Vagina (tissue), 2 donors: ENCODE data around the gene GRIN1. TPM values are rescaled to one million over a fixed set of nuclear protein-coding genes. Genes with fewer than 3 reads are reported as not detected.
A peak's percentile ranks its signal among the peaks of the same experiment; 100 is the strongest.

Source experiments
- DNase-seq, 2 donors: peaks; one replicate each; pipeline ENCODE4 v3.0.0-alpha.2; 2017; ENCODE audit errors: extremely low spot score in 2 of 2
- H3K27ac ChIP-seq: fragments of 200-600 bp; sonication (generic); one replicate; pipeline ENCODE4 v1.5.1; 2019
- H3K27me3 ChIP-seq: fragments of 200-600 bp; sonication (generic); one replicate; pipeline ENCODE4 v1.5.1; 2019
- H3K36me3 ChIP-seq, 2 donors: fragments of 200-600 bp; sonication (generic); one replicate each; pipeline ENCODE4 v1.5.1; 2017 to 2019
- H3K4me1 ChIP-seq: fragments of 200-600 bp; sonication (generic); one replicate; pipeline ENCODE4 v1.5.1; 2019
- H3K4me3 ChIP-seq, 2 donors: fragments of 200-600 bp; sonication (generic); 1 replicate in 1 of 2; 2 replicates in 1 of 2; pipeline ENCODE4 v1.5.1; 2016 to 2019
- H3K9me3 ChIP-seq: fragments of 200-600 bp; sonication (generic); one replicate; pipeline ENCODE4 v1.5.1; 2019
- POLR2A ChIP-seq, 2 donors: fragments of 450-650 bp; IDR thresholded peaks; one replicate each; pipeline ENCODE4 v1.6.1; 2017; ENCODE audit warnings: antibody characterized with exemption in 2 of 2, mild to moderate bottlenecking in 2 of 2, moderate library complexity in 2 of 2
- POLR2AphosphoS5 ChIP-seq, 2 donors: sonication (generic); formaldehyde crosslinking; IDR thresholded peaks; one replicate each; pipeline ENCODE4 v1.9.0; 2017; ENCODE audit warnings: antibody characterized with exemption in 2 of 2, mild to moderate bottlenecking in 2 of 2, low read depth in 1 of 2; ENCODE audit not compliant: insufficient read depth in 1 of 2
- intact Hi-C: fragments of 100-400 bp; cut with DNase I; formaldehyde crosslinking; loops from one replicate; pipeline ENCODE4 v1.15.1; 2023
- microRNA-seq: library from miRNA; unstranded; fragments of <30 nt; microRNA quantifications from one replicate; pipeline ENCODE4, GENCODE V29; 2017; ENCODE audit warnings: borderline number of aligned reads, borderline replicate concordance
- small RNA-seq: library from RNA; depleted of rRNA; stranded (forward); fragments of <200 nt; gene quantifications from one replicate; pipeline ENCODE3, GENCODE V24; 2016
- total RNA-seq: library from RNA; depleted of rRNA; stranded (reverse); fragments of >200 nt; gene quantifications from one replicate; pipeline ENCODE4 v1.2.3, GENCODE V29; 2016
- TF ChIP-seq, protein P1 (sequence below), 3 experiments: fragments of 450-650 bp in 2 of 3; fragments of 200-600 bp in 1 of 3; sonication (generic) in 1 of 3; IDR thresholded peaks; one replicate each; pipeline ENCODE4 v1.5.1; 2017 to 2019; ENCODE audit warnings: antibody characterized with exemption in 3 of 3, mild to moderate bottlenecking in 2 of 3, moderate library complexity in 2 of 3

Gene GRIN1
- total RNA-seq, 1 donor from 2014 or later: 0.74 TPM

DNA sequence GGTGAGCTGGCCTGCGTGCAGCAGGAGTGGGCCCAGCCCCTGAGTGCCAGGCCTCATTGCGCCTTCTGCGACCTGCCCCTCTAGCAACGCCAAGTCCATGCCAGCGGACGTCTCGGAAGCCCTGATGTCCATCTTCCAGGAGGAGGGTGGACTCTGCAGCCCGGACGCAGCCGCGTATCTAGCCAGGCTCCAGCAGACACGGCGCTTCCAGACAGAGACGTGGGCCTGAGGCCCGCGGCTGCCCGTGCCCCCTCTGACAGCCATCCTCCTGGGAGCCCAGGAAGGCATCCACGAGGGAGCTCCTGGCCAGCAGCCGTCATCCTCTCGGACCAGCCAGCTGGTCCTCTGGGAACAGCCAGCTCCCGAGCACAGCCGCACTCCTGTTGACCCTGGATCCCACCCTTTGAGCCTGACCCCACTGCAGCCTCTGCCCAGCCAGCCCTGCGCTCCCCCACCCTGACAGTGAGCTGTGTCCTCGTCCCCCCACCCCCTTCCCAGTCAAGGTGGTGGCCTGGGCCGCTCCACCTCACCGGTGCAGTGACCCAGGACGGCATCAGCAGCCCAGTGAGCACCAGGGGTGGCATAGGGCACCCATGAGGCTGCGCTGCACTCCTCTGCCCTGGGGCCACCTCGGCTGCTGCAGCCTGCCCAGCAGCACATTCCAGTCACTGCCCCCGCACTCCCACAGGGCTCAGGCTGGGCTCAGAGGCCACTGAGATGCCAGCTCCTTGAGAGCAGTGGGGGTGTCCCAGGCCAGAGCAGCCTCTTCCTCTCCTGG is 77.4 kb downstream of the GRIN1 start:
- DNase-seq: no peak
- intact Hi-C loops: no loop called here
- Histone ChIP-seq H3K4me3 (no peak overlapping the region), H3K9me3 (no peaks in the 10 kb centered on the region), H3K4me1 (peaks cover 20% of the 10 kb centered on the region), H3K36me3 (no peaks in the 10 kb centered on the region), H3K27ac (no peak overlapping the region), H3K27me3 (no peaks in the 10 kb centered on the region)
- no peak for TF ChIP-seq POLR2A (IDR thresholded peaks at IDR 0.05)
- TF ChIP-seq, protein P1, sequence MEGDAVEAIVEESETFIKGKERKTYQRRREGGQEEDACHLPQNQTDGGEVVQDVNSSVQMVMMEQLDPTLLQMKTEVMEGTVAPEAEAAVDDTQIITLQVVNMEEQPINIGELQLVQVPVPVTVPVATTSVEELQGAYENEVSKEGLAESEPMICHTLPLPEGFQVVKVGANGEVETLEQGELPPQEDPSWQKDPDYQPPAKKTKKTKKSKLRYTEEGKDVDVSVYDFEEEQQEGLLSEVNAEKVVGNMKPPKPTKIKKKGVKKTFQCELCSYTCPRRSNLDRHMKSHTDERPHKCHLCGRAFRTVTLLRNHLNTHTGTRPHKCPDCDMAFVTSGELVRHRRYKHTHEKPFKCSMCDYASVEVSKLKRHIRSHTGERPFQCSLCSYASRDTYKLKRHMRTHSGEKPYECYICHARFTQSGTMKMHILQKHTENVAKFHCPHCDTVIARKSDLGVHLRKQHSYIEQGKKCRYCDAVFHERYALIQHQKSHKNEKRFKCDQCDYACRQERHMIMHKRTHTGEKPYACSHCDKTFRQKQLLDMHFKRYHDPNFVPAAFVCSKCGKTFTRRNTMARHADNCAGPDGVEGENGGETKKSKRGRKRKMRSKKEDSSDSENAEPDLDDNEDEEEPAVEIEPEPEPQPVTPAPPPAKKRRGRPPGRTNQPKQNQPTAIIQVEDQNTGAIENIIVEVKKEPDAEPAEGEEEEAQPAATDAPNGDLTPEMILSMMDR (IDR thresholded peaks at IDR 0.05): no peak

DNA sequence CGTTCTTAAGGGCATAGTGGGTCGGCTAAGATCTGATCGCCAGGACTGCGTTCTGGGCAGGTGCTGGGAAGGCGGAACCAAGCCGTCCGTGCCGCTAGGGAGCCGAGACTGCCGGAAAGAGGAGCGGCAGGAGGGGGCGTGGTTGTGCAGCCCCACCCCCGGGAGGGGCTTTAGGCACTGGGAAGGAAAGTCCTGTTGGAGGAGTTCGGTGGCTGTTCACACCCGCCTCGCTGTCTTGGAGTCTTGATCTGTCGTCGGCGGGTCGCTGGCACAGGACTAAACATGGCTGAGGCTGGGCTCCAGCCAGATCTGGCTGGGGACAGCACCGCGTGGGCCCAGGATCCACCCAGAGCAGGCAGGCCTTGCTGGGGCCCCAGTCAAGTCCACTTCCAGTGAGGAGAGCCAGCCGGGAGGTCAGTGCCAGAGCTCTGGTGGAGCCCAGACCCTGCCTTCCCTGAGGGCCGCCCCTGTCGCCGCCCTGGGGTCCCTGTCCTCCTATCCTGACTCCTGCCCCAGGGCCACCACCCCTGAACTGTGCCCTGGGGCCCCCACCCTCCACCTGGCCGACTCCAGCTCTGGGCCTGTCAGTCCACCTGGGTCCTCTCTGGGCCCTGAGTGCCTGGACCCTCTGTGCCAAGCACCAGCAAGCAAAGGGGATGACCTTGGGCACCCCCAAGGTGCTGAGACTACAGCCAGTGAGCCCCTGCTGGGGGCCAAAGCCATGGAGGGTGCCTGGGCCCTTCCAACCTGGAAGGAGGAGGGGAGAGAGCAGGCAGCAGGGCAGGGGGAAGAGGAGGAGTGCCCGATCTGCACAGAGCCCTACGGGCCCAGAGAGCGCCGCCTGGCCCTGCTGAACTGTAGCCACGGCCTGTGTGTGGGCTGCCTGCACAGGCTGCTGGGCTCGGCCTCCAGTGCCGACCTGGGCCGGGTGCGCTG is 78.6 kb downstream of the GRIN1 start:
- intact Hi-C loops: no loop called here
- no peaks in the 10 kb centered on the region for H3K9me3 ChIP-seq
- H3K4me3 ChIP-seq: peak overlapping the region in 1 of 2 donors; percentile 35
- peak overlapping the region; percentile 48 for H3K27ac ChIP-seq
- H3K36me3 ChIP-seq: no peaks in the 10 kb centered on the region
- H3K27me3 ChIP-seq: no peaks in the 10 kb centered on the region
- DNase-seq: no peak
- TF ChIP-seq, protein P1 (IDR thresholded peaks at IDR 0.05): no peak
- TF ChIP-seq POLR2A (IDR thresholded peaks at IDR 0.05): no peak
- TF ChIP-seq POLR2AphosphoS5 (IDR thresholded peaks at IDR 0.05; ENCODE audit: insufficient read depth in 1 of 2, low read depth in 1 of 2): peak; percentile 54 to 56
- H3K4me1 ChIP-seq: peaks cover 28% of the 10 kb centered on the region

DNA sequence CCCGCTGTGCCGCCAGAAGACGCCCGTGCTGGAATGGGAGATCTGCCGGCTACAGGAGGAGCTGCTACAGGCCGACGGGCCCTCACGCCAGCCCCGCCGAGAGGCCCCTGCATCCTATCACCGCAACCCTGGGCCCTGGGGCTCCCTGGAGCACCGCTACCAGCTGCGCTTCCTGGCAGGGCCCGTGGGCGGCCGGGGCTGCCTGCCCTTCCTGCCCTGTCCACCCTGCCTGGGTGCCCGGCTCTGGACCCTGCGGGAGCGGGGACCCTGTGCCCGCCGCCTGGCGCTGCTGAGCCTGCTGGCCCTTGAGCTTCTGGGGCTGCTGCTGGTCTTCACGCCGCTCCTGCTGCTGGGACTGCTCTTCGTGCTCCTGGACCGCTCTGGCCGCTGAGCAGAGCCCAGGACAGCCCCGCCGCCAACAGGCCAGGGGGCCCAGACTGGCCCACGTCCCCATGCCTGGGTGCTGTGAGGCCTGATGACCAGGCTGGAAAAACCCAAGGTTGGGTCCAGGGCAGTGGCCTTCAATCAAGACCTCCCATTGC is 79.3 kb downstream of the GRIN1 start:
- H3K9me3 ChIP-seq: no peaks in the 10 kb centered on the region
- TF ChIP-seq POLR2AphosphoS5 (IDR thresholded peaks at IDR 0.05; ENCODE audit: insufficient read depth in 1 of 2, low read depth in 1 of 2) (no peak), POLR2A (IDR thresholded peaks at IDR 0.05) (no peak)
- TF ChIP-seq, protein P1 (IDR thresholded peaks at IDR 0.05): no peak
- H3K27me3 ChIP-seq: no peaks in the 10 kb centered on the region
- H3K36me3 ChIP-seq: no peaks in the 10 kb centered on the region
- H3K27ac ChIP-seq: no peak overlapping the region
- peak overlapping the region in 1 of 2 donors; percentile 35 for H3K4me3 ChIP-seq
- no peak for DNase-seq
- intact Hi-C loops: no loop called here
- H3K4me1 ChIP-seq: peaks cover 34% of the 10 kb centered on the region

Small RNA genes within 50 kb of the gene (microRNA-seq; reads per million reads assigned to microRNA genes)
- gene MIR3621: not detected

Small RNA genes within 50 kb of the gene (small RNA-seq; reads per million reads assigned to genes)
- gene MIR3621 (not detected), gene RF00153 (not detected)

Other genes starting within 250 kb of the GRIN1 start
- 125 TPM for gene FBXW5, start 194.4 kb upstream of the GRIN1 start, total RNA-seq
- not detected for gene C8G, start 193.9 kb upstream of the GRIN1 start, total RNA-seq
- not detected for gene LCN12, start 186.9 kb upstream of the GRIN1 start, total RNA-seq
- gene PTGDS, start 161.7 kb upstream of the GRIN1 start, total RNA-seq: 301 TPM
- 2.0 TPM for gene LCNL1, start 156.2 kb upstream of the GRIN1 start, total RNA-seq
- gene PAXX, start 146.7 kb upstream of the GRIN1 start, total RNA-seq: 62.9 TPM
- gene CLIC3, start 142.6 kb upstream of the GRIN1 start, total RNA-seq: 23.6 TPM
- 44.0 TPM for gene ABCA2, start 110.9 kb upstream of the GRIN1 start, total RNA-seq
- not detected for gene FUT7, start 107.1 kb upstream of the GRIN1 start, total RNA-seq
- 67.5 TPM for gene NPDC1, start 93.0 kb upstream of the GRIN1 start, total RNA-seq
- gene ENTPD2, start 85.1 kb upstream of the GRIN1 start, total RNA-seq: 4.9 TPM
- 2.7 TPM for gene SAPCD2, start 68.6 kb upstream of the GRIN1 start, total RNA-seq
- 13.3 TPM for gene UAP1L1, start 61.6 kb upstream of the GRIN1 start, total RNA-seq
- gene MAN1B1, start 52.2 kb upstream of the GRIN1 start, total RNA-seq: 34.1 TPM
- gene DPP7, start 24.4 kb upstream of the GRIN1 start, total RNA-seq: 152 TPM
- gene LRRC26, start 30.9 kb downstream of the GRIN1 start, total RNA-seq: not detected
- gene TMEM210, start 32.9 kb downstream of the GRIN1 start, total RNA-seq: not detected
- 30.0 TPM for gene ANAPC2, start 49.4 kb downstream of the GRIN1 start, total RNA-seq
- gene SSNA1, start 49.5 kb downstream of the GRIN1 start, total RNA-seq: 49.8 TPM
- gene TPRN, start 61.6 kb downstream of the GRIN1 start, total RNA-seq: 6.9 TPM
- 24.6 TPM for gene TMEM203, start 66.5 kb downstream of the GRIN1 start, total RNA-seq
- gene NDOR1, start 66.5 kb downstream of the GRIN1 start, total RNA-seq: 12.0 TPM
- gene RNF208, start 83.1 kb downstream of the GRIN1 start, total RNA-seq: 0.98 TPM
- 24.3 TPM for gene CYSRT1, start 86.0 kb downstream of the GRIN1 start, total RNA-seq
- 0.74 TPM for gene RNF224, start 88.3 kb downstream of the GRIN1 start, total RNA-seq
- gene SLC34A3, start 91.7 kb downstream of the GRIN1 start, total RNA-seq: not detected
- gene TUBB4B, start 102.1 kb downstream of the GRIN1 start, total RNA-seq: 312 TPM
- gene STPG3, start 112.1 kb downstream of the GRIN1 start, total RNA-seq: not detected
- 44.0 TPM for gene NELFB, start 116.2 kb downstream of the GRIN1 start, total RNA-seq
- gene TOR4A, start 138.6 kb downstream of the GRIN1 start, total RNA-seq: 13.0 TPM
- gene NRARP, start 163.1 kb downstream of the GRIN1 start, total RNA-seq: 29.5 TPM